Uterine smooth muscle cell (primary cell): ENCODE measurements around the gene POGLUT3. TPM values are rescaled to one million over a fixed set of nuclear protein-coding genes. Genes with fewer than 3 reads are reported as not detected.

Source experiments
- total RNA-seq: library from RNA; depleted of rRNA; stranded (reverse); fragments of >200 nt; gene quantifications from 2 replicates; pipeline ENCODE4 v1.2.3, GENCODE V29; 2014

POGLUT3 gene, protein sequence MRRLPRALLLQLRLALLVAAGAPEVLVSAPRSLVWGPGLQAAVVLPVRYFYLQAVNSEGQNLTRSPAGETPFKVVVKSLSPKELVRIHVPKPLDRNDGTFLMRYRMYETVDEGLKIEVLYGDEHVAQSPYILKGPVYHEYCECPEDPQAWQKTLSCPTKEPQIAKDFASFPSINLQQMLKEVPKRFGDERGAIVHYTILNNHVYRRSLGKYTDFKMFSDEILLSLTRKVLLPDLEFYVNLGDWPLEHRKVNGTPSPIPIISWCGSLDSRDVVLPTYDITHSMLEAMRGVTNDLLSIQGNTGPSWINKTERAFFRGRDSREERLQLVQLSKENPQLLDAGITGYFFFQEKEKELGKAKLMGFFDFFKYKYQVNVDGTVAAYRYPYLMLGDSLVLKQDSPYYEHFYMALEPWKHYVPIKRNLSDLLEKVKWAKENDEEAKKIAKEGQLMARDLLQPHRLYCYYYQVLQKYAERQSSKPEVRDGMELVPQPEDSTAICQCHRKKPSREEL
- 27.2 and 35.7 TPM in 2 replicates for total RNA-seq

DNA sequence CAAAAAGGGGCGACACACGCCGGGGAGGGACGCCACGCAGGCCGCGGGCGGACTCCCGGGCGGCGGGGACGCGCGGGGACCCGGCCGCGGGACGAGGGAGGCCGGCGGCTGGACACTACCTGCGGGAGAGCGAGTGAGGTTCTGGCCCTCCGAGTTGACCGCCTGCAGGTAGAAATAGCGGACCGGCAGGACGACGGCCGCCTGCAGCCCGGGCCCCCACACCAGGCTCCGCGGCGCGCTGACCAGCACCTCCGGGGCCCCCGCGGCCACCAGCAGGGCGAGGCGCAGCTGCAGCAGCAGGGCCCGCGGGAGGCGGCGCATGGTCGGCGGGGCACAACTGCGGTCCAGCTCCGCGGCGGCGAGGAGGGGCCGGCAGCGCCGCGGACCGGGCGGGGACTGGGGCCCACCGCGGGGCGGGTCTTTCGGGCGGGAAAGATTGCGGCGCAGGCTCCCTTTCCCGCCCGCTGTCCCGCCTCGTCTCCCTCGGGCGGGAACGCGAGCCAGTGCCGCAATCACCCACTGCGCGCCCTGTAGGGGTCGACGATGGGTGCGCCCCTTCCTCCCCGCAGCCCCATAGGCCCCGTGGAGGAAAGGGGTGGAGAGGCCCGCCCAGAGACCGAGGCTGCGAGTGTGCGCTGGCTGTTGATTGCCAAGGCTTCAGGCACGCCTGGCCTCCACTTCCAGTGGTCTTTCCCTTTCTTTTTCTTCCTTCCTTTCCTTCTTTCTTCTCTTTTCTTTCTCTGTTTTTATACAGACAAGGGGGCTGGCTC lies at the start of gene POGLUT3:
Gene POGLUT3, minus strand, starts transcription at position 339 of the 770 bp plus-strand sequence. Its CDS starts 18 bp downstream, at position 321.

DNA sequence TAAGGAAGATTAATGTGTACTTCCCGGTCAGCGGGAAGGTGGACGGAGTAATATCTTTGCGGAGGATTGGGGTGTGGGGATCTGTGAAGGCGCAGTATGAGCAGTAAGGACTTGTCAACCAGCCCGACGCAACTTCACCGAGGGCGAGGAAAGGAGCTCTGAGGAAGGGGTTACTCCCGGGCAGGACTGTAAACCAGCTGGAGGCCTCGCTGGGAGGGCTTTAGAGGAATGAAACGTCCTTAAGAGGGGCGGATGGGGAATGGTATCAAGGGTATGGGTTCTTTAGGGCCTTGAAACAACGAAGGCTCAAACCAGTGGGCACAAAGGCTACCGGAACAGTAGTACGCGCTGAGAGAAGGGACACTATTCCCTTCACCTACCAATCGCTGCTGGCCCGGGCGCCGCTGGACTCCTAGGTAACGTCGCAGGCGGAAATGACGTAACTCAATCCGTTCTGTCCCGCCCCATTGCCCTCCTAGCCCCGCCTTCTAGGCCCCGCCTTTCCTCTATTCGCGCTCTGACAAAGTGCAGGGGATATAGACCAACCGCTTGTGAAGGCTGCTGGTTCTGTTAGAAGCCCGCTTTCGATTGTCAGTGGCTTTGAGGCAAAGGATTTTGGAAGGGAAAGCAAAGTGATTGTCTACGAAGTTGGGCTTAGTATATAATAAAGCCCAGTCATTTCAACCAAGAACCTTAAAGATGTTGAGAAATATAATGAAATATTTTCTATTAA lies 30.9 kb downstream of the POGLUT3 start, which contains the start of gene C11orf65:
Gene C11orf65, minus strand, starts transcription at position 439 of the 733 bp plus-strand sequence. CDS start 5,970 bp downstream, outside the sequence.

Other genes with a start within 250 kb of the POGLUT3 start
- gene C11orf65, start 30.9 kb downstream of the POGLUT3 start, total RNA-seq: 1.2 and 1.5 TPM in 2 replicates
- gene EXPH5, start 95.4 kb upstream of the POGLUT3 start, total RNA-seq: 0.11 and 1.1 TPM in 2 replicates
- gene DDX10, start 166.7 kb upstream of the POGLUT3 start, total RNA-seq: 29.0 and 37.8 TPM in 2 replicates